GM18520 (cell line): ENCODE data around the gene TMPRSS4.

Experiments used
- ATAC-seq: cut with Tn5 transposase; IDR thresholded peaks from one replicate; pipeline ENCODE4 v1.9.1; 2021; ENCODE audit not compliant: unreplicated experiment

TMPRSS4 gene, protein sequence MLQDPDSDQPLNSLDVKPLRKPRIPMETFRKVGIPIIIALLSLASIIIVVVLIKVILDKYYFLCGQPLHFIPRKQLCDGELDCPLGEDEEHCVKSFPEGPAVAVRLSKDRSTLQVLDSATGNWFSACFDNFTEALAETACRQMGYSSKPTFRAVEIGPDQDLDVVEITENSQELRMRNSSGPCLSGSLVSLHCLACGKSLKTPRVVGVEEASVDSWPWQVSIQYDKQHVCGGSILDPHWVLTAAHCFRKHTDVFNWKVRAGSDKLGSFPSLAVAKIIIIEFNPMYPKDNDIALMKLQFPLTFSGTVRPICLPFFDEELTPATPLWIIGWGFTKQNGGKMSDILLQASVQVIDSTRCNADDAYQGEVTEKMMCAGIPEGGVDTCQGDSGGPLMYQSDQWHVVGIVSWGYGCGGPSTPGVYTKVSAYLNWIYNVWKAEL

DNA sequence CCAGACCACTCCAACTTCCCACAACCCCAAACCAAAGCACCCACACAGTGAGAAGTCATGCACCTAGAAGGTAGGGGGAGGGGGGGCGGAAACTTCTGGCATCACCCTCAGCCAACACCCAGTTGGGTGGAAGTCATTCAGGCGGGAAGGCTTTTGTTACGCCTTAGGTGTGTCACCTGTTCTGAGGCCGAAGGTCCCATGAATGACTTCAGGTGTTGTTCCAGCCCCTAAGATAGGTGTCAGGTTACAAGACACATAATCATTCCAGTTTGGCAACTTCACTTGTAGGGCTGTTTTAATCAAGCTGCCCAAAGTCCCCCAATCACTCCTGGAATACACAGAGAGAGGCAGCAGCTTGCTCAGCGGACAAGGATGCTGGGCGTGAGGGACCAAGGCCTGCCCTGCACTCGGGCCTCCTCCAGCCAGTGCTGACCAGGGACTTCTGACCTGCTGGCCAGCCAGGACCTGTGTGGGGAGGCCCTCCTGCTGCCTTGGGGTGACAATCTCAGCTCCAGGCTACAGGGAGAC, at the start of gene TMPRSS4:
TMPRSS4 (plus strand) TSS at position 325 of the 528 bp plus-strand sequence. CDS start 225 bp downstream, outside the sequence.
- no peak for ATAC-seq

DNA sequence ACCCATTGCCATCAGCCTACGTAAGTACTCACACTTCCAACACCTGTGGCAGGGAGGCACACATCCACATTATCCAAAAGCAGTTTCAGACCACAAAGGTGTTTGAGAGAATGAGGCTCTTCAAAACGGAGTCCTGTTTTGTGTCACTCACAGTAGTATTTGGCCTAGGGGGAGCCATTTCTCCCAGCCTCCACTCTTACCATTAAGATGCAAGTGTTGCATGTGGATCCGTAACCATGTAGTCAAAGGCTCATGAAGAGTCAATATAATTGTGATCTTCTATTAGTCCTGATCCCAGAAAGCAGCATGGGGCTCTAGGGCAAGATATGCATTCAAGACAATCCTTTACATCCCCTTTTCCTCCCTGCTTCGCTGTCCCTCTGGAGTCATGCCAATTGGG, 49.2 kb upstream of the TMPRSS4 start:
- ATAC-seq: no peak

DNA sequence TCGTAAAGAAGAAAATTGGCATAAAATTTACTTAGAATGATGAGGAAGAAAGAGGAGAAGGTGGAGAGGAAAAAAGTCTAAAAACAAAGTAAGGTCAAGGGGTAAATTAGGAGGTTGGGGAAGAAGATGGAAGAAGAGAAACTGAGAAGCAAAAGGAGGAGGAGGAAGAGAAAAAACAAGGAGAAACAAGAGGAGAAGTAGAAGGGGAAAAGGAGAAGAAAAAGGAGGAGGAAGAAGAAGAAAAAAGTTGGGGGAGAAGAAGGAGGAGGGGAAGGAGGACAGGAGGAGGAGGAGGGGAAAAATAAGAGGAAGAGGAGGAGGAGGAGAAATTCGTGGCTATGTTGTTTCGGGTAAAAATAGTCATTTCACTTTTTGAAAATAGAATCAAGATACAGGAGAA, 48.3 kb upstream of the TMPRSS4 start:
- ATAC-seq: no peak

DNA sequence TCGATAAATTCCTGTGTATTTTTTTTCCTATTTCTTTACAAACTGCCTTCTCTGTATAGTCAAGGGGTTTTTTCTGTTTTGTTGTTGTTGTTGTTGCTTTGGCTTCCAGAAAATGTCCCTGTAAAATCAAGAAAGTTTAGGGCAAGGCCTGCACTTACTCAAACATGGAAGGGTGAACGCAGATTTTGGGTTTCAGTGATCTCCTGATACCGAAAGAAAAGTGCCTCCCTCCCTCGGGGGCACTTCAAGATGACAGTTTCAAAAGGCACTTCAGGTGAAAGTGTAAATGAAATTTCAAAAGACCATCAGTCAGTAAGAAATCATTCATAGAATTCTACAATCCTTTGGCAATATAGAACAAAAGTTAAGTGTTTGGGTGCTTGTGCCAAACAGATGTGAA, 43.4 kb upstream of the TMPRSS4 start:
- ATAC-seq: no peak

DNA sequence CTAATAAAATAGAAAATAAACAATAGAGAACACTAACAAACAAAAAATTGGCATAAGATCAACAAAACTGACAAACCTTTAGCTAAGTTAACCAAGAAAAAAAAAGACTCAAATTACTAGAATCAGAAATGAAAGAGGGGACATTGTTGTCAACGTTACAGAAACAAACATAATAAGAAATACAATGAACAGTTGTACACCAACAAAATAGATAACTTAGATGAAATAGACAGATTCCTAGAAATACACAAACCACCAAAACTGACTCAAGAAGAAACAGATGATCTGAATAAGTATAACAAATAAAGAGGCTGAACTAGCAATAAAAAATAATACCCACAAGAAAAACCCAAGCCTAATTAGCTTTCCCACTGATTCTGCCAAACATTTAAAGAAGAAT, 34.7 kb upstream of the TMPRSS4 start:
- ATAC-seq: no peak

DNA sequence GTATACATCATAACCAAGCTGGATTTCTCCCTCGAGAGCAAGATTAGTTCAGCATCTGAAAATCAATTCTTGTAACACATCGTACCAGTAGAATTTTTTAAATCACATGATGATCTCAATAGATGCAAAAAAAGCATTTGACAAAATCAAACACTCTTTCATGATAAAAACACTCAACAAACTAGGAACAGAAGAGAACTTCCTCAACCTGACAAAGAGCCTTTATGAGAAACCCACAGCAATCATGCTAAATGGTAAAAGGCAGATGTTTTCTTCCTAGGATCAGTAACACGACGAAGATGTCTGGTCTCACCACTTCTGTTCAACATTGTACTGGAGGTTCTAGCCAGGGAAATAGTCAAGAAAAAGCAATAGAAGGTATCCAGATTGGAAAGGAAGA, 34.1 kb upstream of the TMPRSS4 start:
- ATAC-seq: no peak

DNA sequence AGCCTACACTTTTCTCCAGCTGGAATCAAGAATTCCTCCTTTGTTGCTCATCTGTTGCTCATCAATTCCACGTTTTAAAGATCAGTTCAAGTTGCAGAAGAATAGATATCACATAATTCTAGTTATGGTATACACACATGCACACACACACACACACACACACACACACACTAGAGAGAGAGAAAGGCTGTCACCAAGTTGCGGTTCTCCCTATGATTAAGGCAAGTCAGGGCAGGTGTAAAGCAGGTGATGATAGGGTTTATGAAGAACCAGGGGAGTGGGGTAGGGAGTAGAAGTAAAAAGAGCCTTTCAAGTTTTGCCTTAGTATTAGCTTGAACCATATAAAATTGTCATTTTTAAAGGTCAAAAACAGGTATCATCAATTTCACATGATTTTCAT, 31.7 kb upstream of the TMPRSS4 start:
- no peak for ATAC-seq

DNA sequence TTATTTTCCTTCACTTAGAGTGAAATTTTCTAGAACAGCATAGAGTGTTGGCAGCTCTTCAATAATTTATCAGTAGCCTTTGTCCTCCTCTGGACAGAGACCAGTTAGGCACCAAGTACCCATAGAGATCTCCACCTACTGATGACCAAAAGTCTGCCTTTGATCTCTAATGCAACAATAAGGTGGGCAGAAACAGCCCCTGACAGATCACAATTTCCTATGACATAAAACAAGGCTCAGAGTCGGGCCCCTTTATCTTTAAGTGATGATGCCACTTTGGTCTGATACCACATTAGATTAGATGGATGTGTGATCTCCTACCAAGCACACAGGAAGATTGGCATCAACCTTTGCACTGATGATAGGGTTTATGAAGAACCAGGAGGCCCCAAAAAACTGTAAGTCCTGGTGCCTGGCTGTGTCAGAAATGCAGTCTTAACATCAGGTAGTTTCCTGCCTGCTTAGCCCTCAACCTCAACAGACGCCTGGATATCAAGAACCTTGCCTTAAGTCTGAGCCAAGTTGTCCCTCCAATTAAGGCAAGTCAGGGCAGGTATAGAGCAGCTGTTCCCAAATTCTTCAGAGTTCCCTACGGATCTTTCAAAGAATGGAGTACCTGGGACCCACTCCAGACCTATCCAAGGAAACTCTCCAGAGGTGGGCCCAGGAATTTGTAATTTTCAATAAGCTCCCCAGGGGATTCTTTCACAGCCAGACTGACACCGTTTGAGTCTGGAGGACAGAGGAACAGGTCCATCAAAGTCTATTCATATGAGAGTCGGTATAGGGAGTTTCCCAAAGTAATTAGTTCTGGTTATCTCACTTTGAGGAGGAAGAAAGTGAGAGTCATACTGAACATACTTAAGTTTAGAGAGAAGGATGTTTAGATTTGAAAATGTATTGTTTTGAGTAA, 30.6 kb upstream of the TMPRSS4 start:
- no peak for ATAC-seq

DNA sequence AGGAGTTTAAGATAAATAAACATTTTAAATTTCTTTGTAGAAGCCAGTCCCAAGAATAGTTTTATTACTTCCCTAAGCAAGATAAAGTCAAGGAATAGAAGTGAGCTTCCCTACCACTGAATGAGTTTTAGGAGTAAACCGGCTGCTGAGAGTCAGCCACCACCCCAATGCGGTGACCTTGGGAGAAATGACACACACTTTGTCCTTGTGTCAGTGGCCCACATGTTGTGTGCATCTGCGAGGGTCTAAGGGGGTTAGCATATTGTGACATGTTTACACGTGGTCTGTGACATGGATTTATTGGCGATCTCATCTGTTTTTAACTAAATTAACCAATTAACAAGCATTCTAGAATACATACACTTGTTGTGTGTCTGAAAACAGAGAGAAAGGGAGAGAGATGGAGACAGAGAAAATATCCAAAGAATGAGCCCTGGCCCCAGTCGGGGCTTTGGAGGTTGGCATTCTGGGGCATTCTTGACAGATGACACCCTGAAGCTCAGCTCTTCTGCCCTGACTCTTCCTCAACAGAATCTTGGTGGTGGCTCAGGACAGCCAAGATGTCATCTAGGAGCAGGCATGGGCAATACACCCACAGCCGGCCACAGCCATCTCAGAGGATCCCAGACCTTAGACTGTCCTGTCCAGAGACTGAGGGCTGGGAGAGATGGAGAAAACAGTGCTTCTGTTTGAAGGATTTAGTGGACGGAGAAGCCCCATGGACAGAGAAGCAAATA, 29.7 kb upstream of the TMPRSS4 start:
- ATAC-seq: no peak

DNA sequence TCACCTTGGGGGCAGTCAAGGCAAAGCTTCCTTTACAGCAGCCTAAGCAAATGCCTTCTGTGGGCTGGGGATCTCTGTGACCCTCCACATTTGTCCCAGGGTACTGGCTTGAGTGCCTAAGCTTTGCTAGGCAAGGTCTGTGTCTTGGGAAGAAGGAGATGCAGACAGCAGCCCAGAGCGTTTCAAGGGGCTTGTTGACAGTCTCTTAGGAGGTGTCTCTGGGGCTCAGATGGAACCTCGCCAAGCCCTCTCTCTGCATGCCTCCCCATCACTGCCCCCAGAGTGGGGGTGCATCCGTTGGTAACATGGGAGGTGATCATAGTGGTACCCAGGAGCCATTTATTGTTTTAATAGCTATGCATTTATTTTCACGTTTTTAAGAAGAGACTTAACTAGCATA, 29.1 kb upstream of the TMPRSS4 start:
- ATAC-seq: no peak

DNA sequence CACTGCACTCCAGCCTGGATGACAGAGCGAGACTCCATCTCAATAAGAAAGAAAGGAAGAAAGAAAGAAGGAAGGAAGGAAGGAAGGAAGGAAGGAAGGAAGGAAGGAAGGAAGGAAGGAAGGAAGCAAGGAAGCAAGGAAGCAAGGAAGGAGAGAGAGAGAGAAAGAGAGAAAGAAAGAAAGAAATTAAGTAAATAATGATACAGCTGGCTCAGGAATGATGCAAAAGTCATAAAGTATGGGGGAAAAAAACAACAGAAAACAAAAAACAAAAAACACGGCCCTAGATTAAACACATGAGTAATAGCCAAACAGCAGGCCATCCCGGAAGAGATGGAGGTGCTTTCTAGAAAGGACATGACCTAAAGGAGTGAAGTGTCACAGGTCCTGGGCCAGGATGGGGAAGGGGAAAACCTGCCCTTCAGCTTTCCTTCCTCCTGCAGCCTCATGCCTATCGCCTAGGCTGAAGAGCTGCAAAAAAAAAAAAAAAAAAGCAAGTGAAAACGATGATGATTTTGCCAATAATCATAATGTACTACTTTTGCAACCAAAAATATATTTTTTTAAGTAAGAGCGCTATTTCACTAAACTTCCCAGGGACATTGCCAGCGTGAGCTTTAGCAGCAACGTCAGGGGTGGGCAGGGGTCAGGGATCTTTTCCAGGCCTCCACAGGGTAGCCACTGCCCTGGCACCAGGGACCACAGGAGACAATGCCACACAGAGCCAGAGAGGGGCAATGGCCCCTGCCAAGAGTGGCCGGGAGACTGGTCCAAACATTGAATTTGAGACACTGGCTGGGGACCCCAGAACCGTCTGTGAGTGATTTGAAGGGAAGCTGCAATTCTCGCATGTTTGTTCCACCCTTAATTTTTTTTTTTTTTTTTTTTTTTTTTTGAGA, 28.2 kb upstream of the TMPRSS4 start:
- no peak for ATAC-seq

DNA sequence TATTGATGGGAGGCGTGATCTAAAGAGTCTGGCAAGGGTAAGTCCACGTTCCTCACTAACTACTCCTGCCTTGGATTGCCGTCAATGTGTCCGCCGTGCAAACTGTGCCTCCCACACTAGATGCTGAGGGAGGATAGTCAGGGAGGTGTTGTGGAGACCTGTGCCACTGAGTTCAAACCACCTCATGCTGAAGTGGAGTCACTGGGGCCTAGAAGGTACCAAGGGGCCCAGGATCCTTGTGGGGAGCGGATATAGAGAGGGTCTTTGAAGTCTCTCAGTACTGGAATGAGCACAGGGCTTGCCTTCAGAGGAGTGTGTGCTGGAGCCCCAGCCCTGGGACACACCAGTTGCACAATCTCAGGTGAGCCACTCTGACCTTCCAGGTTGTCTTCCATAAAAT, 27.1 kb upstream of the TMPRSS4 start:
- no peak for ATAC-seq

DNA sequence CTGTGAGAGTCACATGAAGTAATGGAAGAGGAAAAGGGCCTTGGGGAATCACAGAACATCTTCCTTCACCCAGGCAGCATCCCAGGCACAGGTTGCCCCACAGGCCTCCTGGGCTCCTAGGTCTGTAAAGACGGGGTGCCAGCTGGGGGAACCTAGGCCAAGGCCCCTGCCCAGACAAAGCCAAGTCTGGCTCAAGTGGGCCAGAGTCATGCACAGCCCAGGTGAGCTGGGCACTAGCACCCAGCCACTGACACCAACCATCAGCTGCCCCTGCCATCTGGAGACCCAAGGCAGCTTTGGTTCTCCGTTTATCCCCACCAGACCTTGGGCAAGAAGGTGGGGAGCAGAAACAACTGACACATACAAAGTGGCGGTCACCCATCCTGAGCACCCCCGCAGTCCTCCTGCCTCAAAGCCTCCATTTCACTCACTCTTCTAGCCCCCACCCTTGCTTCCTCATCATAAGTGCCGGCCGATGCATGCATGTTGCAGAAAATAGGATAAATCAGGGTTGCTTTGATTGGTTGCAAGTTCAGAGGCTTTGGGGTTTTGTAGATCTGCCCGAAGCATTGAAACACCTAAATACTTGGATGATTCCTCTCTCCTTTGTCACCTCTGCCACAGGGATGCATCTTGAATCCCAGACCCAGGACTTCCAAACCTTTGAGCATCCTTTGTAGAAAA, 26.5 kb upstream of the TMPRSS4 start:
- ATAC-seq: no peak

DNA sequence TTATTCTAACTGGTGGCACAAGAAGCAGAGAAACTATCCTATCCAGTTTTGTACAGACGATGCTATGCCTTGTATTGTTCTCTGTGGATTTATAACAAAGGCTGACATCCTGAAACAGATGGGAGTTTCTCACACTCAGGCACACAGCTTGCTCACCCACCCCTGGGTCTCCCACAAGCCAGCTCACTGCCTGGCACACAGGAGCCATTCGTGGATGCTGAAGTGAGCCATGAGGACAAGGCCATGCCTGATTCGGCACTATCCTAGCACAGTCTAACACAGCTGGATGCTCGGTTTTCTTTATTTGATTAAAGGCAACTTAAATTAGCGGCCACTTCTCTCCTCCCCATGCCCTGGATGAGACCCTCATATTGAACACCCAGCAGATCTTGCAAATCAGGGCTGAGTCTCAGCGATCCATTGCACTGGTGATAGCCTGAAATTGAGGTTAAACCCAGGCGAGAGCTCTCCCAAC, 25.7 kb upstream of the TMPRSS4 start:
- ATAC-seq: no peak

DNA sequence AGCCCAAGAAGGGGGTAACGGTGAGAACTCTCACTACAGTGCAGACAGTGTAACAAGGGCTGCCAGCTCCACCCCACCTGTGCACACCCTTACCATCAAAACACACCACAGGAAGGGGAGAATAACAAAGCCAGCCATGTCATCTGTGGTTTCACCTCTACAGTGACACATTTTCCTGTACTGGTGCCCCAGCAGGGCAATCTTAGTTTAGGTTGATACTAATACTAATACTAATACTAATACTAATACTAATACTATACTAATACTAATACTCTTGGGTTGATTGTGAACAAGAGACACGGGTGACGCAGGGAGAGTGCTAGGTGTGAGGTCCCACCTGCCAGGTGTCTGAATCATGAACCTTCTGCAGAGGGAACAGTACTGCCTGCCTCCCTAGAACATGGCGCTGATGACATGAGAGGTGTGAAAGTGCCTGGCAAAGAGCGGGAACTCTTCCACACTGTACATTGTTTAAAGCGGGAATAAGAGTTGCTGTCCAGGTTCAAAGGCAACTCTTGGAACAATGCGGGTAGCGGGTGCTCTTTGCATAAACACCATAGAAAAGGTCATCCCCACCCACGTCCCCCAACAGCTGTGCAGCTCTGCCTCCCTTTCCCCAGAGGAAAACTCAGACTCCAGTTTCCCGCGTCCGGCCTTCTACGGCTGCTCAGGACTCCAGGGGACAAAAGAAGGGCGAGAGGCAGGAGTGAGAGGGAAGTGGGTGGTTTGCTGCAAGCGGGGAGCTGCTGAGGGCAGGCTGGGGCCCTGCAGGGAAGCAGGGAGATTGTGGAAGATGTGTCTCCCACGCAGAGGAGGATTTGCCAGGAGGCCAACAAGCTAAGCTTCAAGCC, 25.0 kb upstream of the TMPRSS4 start:
- ATAC-seq: no peak

DNA sequence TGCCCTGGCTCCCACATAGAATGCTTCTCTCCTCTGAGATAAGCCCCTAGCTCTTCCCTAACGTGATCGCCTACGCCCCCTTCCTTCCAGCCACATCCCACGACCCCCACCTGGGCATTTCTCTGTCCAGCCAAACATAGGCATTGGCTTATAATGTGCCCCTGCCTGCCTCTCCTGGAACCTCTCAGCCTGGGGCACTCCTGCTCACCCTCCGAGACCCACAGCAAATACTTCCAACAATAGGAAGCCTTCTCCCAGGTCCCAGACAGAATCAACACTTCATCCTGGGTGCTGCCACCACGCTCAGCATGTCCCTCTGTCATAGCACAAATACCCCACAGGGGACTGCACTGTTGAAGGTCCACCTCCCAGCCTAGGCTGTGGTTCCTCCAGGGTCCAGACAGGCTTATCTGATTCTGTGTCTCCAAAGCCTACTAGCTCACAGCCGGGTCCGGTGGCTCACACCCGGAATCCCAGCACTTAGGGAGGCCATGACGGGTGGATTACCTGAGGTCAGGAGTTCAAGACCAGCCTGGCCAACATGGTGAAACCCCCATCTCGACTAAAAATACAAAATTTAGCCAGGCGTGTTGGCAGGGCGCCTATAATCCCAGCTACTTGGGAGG, 24.2 kb upstream of the TMPRSS4 start:
- ATAC-seq: no peak

DNA sequence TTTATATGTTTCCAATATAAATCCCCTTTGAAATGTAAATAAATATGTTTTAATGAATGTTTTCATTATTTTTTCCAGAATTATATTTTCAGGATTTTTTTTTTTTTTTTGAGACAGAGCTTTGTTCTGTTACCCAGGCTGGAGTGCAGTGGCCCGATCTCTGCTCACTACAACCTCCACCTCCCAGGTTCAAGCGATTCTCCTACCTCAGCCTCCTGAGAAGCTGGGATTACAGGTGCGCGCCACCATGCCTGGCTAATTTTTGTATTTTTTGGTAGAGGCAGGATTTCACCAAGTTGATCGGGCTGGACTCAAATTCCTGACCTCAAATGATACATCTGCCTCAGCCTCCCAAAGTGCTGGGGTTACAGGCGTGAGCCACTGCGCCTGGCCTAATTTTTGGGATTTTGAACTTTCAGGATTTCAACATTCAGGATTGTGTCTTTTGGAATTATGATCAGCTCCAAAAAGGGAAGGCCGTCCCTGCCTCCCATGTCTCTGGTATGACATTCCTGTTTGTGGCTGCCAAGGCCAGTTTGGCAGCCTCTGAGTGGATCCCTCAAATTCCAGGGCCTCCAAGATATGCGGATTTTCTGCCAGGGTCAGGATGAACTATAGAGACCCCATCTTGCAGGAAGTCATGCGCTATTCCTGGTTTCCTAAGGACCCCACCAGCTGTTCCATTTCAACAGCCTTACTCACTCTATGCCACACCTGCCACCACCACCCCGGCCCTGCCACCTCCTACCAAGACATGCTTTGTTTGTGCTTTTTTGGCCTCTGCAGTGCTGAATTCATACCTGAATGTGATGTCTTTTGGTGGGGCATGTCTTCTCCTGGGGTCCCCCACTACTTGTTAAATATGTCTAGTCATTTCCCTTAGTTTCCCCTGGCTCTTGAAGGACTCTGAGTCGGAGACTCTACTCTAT, 21.9 kb upstream of the TMPRSS4 start:
- ATAC-seq: no peak
